Kidney (tissue), 14 donors: ENCODE data around the gene ALK. TPM values are rescaled to one million over a fixed set of nuclear protein-coding genes. Genes with fewer than 3 reads are reported as not detected.

Experiments used
- DNase-seq, 5 donors: peaks; one replicate each; pipeline ENCODE4 v3.0.0-alpha.2; 2013 to 2020
- FAIRE-seq: peaks from 2 replicates; lab custom pipeline; 2012; peaks lifted over from hg19 to GRCh38; lab: Jason Lieb, UNC
- H3K27ac ChIP-seq, 2 donors: one replicate each; pipeline ENCODE4 v1.7.0; 2013; ENCODE audit warnings: low read depth in 2 of 2, low read length in 2 of 2, inconsistent platforms in 1 of 2
- H3K27me3 ChIP-seq: one replicate; pipeline ENCODE4 v1.7.1; 2013; ENCODE audit warnings: low read length, inconsistent platforms; ENCODE audit not compliant: control insufficient read depth, insufficient read depth
- H3K36me3 ChIP-seq, 3 donors: one replicate each; pipeline versions ENCODE4 v1.7.0 to v1.7.1; 2013; ENCODE audit warnings: low read length in 3 of 3, control low read depth in 1 of 3, inconsistent platforms in 1 of 3; ENCODE audit not compliant: insufficient read depth in 3 of 3, control insufficient read depth in 2 of 3
- H3K4me1 ChIP-seq, 3 donors: one replicate each; pipeline versions ENCODE4 v1.7.0 to v1.7.1; 2013; ENCODE audit warnings: low read length in 3 of 3, inconsistent platforms in 1 of 3, low read depth in 1 of 3; ENCODE audit not compliant: control insufficient read depth in 2 of 3, insufficient read depth in 2 of 3
- H3K4me3 ChIP-seq, 3 donors: one replicate each; pipeline versions ENCODE4 v1.7.0 to v1.8.1; 2013; ENCODE audit warnings: low read length in 3 of 3, control low read depth in 1 of 3, inconsistent platforms in 1 of 3
- H3K9ac ChIP-seq, 3 donors: one replicate each; pipeline versions ENCODE4 v1.7.0 to v1.7.1; 2013; ENCODE audit warnings: low read length in 3 of 3, control low read depth in 1 of 3, inconsistent platforms in 1 of 3
- H3K9me3 ChIP-seq, 3 donors: one replicate each; pipeline versions ENCODE4 v1.7.0 to v1.7.1; 2013; ENCODE audit warnings: low read length in 3 of 3, control low read depth in 1 of 3, inconsistent platforms in 1 of 3; ENCODE audit not compliant: control insufficient read depth in 2 of 3, insufficient read depth in 1 of 3
- CTCF ChIP-seq: IDR thresholded peaks from 3 replicates; pipeline ENCODE4 v1.5.1; 2012; ENCODE audit warnings: mild to moderate bottlenecking, moderate library complexity, borderline replicate concordance; ENCODE audit not compliant: insufficient read depth; ENCODE audit errors: extremely low read depth
- intact Hi-C: fragments of 100-400 bp; cut with DNase I; formaldehyde crosslinking; loops from one replicate; pipeline ENCODE4 v1.11.1; 2022
- polyA plus RNA-seq: library from polyadenylated mRNA; stranded (reverse); fragments of 350-450 nt; fragmentation: Illumina TruSeq; extraction: RNeasy Lipid Tissue Mini Kit (QIAGEN cat#74804); gene quantifications from one replicate; pipeline ENCODE4 v1.2.3, GENCODE V29; 2014; ENCODE audit warnings: low read depth, low replicate concordance; ENCODE audit not compliant: insufficient read depth
- total RNA-seq: library from RNA; stranded (reverse); fragmentation: NEBNext Ultra II Directional; extraction: Animal tissue kit (Norgen Biotek cat#: 25700); gene quantifications from one replicate; pipeline ENCODE4 v1.2.1, GENCODE V29; 2021
- donor health status: control.
- donor health status: control.
- donor health status: control.
- donor health status: control.
- donor health status: control.
- donor health status: DM: yes; HTN: yes; CAD: no.
- donor health status: Normal renal cell carcinoma (clear cell type).

The ALK gene
- total and polyA plus RNA-seq, 2 donors from 2014 or later = 0.13 TPM; not detected in 1

- Histone ChIP-seq H3K9me3 (no peaks in the 10 kb centered on the region), H3K27me3 (no peaks in the 10 kb centered on the region), H3K36me3 (no peaks in the 10 kb centered on the region), H3K4me1 (no peaks in the 10 kb centered on the region), H3K4me3 (no peak overlapping the region), H3K9ac (no peak overlapping the region), H3K27ac (no peak overlapping the region)
- DNase-seq = no peak
- no peak for FAIRE-seq
- no peak for TF ChIP-seq CTCF
- intact Hi-C loops = no loop called here
These were observed 10.9 kb downstream of the ALK start for GRCh38 chr2:29910465-29910864.

GRCh38 chr2:29902356-29902755, 19.0 kb downstream of the ALK start:
- FAIRE-seq = no peak
- DNase-seq = peak in 2 of 5 donors; percentile 8 to 19
- H3K36me3 ChIP-seq = no peaks in the 10 kb centered on the region
- H3K4me3 ChIP-seq = no peak overlapping the region
- intact Hi-C loops = no loop called here
- H3K4me1 ChIP-seq = no peaks in the 10 kb centered on the region
- no peak for TF ChIP-seq CTCF
- H3K27me3 ChIP-seq = no peaks in the 10 kb centered on the region
- H3K27ac ChIP-seq = no peak overlapping the region
- no peaks in the 10 kb centered on the region for H3K9me3 ChIP-seq
- H3K9ac ChIP-seq = no peak overlapping the region

GRCh38 chr2:29900971-29901633, 20.3 kb downstream of the ALK start:
- no peak for FAIRE-seq
- H3K9ac ChIP-seq = no peak overlapping the region
- TF ChIP-seq CTCF = no peak
- no peaks in the 10 kb centered on the region for H3K4me1 ChIP-seq
- intact Hi-C loops = no loop called here
- no peak overlapping the region for H3K4me3 ChIP-seq
- H3K27ac ChIP-seq = no peak overlapping the region
- no peak for DNase-seq
- no peaks in the 10 kb centered on the region for H3K9me3 ChIP-seq
- H3K36me3 ChIP-seq = no peaks in the 10 kb centered on the region
- H3K27me3 ChIP-seq = no peaks in the 10 kb centered on the region

- no peak for FAIRE-seq
These were observed 22.4 kb downstream of the ALK start for GRCh38 chr2:29898999-29899398.

More at GRCh38 chr2:29898999-29899398, 22.4 kb downstream of the ALK start:
- Histone ChIP-seq H3K9ac (no peak overlapping the region), H3K36me3 (no peaks in the 10 kb centered on the region), H3K9me3 (no peaks in the 10 kb centered on the region), H3K4me3 (no peak overlapping the region), H3K27ac (no peak overlapping the region), H3K4me1 (no peaks in the 10 kb centered on the region), H3K27me3 (no peaks in the 10 kb centered on the region)
- TF ChIP-seq CTCF = no peak
- DNase-seq = no peak
- intact Hi-C loops = no loop called here
